SHP77 treated with DMSO at 0.1 percent for 48 hours (cell line): ENCODE measurements around the gene NOL3.

Experiments used
- DNase-seq: peaks from one replicate; lab custom pipeline; 2025; lab: John Stamatoyannopoulos, UW

The NOL3 gene

GRCh38 chr16:67155295-67156142 is 14.8 kb upstream of the NOL3 start:
- peak; percentile 31 for DNase-seq

- no peak for DNase-seq
Measured at GRCh38 chr16:67156143-67156844, 14.0 kb upstream of the NOL3 start.

- DNase-seq, result no peak
Measured at GRCh38 chr16:67157106-67157748, 13.1 kb upstream of the NOL3 start.

- no peak for DNase-seq
Measured at GRCh38 chr16:67157892-67158635, 12.3 kb upstream of the NOL3 start.

GRCh38 chr16:67158637-67159600 is 11.4 kb upstream of the NOL3 start:
- no peak for DNase-seq

- DNase-seq, result peak; percentile 10
Measured at GRCh38 chr16:67161595-67162058, 8.7 kb upstream of the NOL3 start.

GRCh38 chr16:67162506-67163163 is 7.7 kb upstream of the NOL3 start:
- DNase-seq, result no peak

- no peak for DNase-seq
Measured at GRCh38 chr16:67163164-67163998, 7.0 kb upstream of the NOL3 start.

GRCh38 chr16:67163999-67164558 is 6.3 kb upstream of the NOL3 start:
- no peak for DNase-seq

- no peak for DNase-seq
Measured at GRCh38 chr16:67164599-67165061, 5.7 kb upstream of the NOL3 start, which contains the start of gene HSF4. Gene HSF4, plus strand, starts transcription at chr16:67164745. Its CDS starts 67 bp downstream, at chr16:67164812.

GRCh38 chr16:67165121-67166078 is 4.9 kb upstream of the NOL3 start:
- no peak for DNase-seq

- no peak for DNase-seq
Measured at GRCh38 chr16:67166110-67166547, 4.2 kb upstream of the NOL3 start.

- DNase-seq, result no peak
Measured at GRCh38 chr16:67166598-67167168, 3.7 kb upstream of the NOL3 start.

- no peak for DNase-seq
Measured at GRCh38 chr16:67167588-67167987, 2.8 kb upstream of the NOL3 start.

GRCh38 chr16:67169011-67169451 is 1.3 kb upstream of the NOL3 start:
- no peak for DNase-seq

GRCh38 chr16:67169642-67170167 is 633 bp upstream of the NOL3 start:
- DNase-seq, result peak; percentile 34
